NT2/D1 (cell line): Measurements from ENCODE around the gene BATF3.

Experiments
- SUZ12 ChIP-seq: IDR thresholded peaks from 2 replicates; pipeline ENCODE4 v1.6.1; 2011; ENCODE audit not compliant: insufficient read length, insufficient read depth; ENCODE audit errors: extremely low read depth
- YY1 ChIP-seq: IDR thresholded peaks from 2 replicates; pipeline ENCODE4 v1.6.1; 2011; ENCODE audit not compliant: insufficient read length, insufficient read depth
- ZNF274 ChIP-seq: IDR thresholded peaks from 2 replicates; pipeline ENCODE4 v1.6.1; 2011; ENCODE audit warnings: mild to moderate bottlenecking, low read depth, low read length

- TF ChIP-seq ZNF274 (no peak), YY1 (no peak), SUZ12 (no peak)
Observed at GRCh38 chr1:212685429-212685828, 14.2 kb downstream of the BATF3 start.
